H9 (cell line): ENCODE measurements around the gene GP1BB. TPM values are rescaled to one million over a fixed set of nuclear protein-coding genes. Genes with fewer than 3 reads are reported as not detected.

Experiments
- DNase-seq: peaks from one replicate; pipeline ENCODE4 v3.0.0-alpha.2; 2017
- H2AFZ ChIP-seq: one replicate; pipeline ENCODE4 v1.6.1; 2013; ENCODE audit warnings: mild to moderate bottlenecking, low read length, control low read depth, moderate library complexity
- H2AK5ac ChIP-seq: 2 replicates; pipeline ENCODE4 v1.6.1; 2013; ENCODE audit warnings: low read length, control low read depth, mixed read lengths; ENCODE audit not compliant: insufficient read length
- H2BK120ac ChIP-seq: one replicate; pipeline ENCODE4 v1.6.1; 2013; ENCODE audit warnings: low read depth, mild to moderate bottlenecking, low read length, control low read depth, inconsistent platforms; ENCODE audit not compliant: poor library complexity, severe bottlenecking
- H2BK12ac ChIP-seq: 2 replicates; pipeline ENCODE4 v1.6.1; 2013; ENCODE audit warnings: low read length, control low read depth, mixed read lengths, low read depth; ENCODE audit not compliant: insufficient read length
- H2BK15ac ChIP-seq: 2 replicates; pipeline ENCODE4 v1.6.1; 2013; ENCODE audit warnings: low read depth, low read length, control low read depth
- H2BK20ac ChIP-seq: one replicate; pipeline ENCODE4 v1.6.1; 2013; ENCODE audit warnings: low read depth, mild to moderate bottlenecking, low read length, control low read depth, inconsistent platforms; ENCODE audit not compliant: poor library complexity, severe bottlenecking
- H2BK5ac ChIP-seq: 2 replicates; pipeline ENCODE4 v1.6.1; 2013; ENCODE audit warnings: low read length, control low read depth, mixed read lengths; ENCODE audit not compliant: insufficient read length
- H3K14ac ChIP-seq: 2 replicates; pipeline ENCODE4 v1.6.1; 2013; ENCODE audit warnings: low read length, control low read depth; ENCODE audit not compliant: insufficient read depth
- H3K18ac ChIP-seq: 2 replicates; pipeline ENCODE4 v1.6.1; 2013; ENCODE audit warnings: low read depth, mild to moderate bottlenecking, mixed read lengths, low read length, control low read depth; ENCODE audit not compliant: insufficient read length
- H3K23ac ChIP-seq: 2 replicates; pipeline ENCODE4 v1.6.1; 2013; ENCODE audit warnings: low read length, control low read depth, mixed read lengths, low read depth; ENCODE audit not compliant: insufficient read length
- H3K23me2 ChIP-seq: 2 replicates; pipeline ENCODE4 v1.6.1; 2013; ENCODE audit warnings: low read depth, mild to moderate bottlenecking, mixed read lengths, low read length, control low read depth; ENCODE audit not compliant: insufficient read length, poor library complexity, severe bottlenecking
- H3K27ac ChIP-seq: 2 replicates; pipeline ENCODE4 v1.5.1; 2013; ENCODE audit warnings: low read length, control low read depth, mixed read lengths, low read depth; ENCODE audit not compliant: insufficient read length
- H3K27me3 ChIP-seq: 2 replicates; pipeline ENCODE4 v1.6.1; 2013; ENCODE audit warnings: low read length, control low read depth, inconsistent platforms; ENCODE audit not compliant: insufficient read depth
- H3K4ac ChIP-seq: 2 replicates; pipeline ENCODE4 v1.6.1; 2013; ENCODE audit warnings: low read depth, mild to moderate bottlenecking, control low read depth, inconsistent platforms, low read length, moderate library complexity
- H3K4me1 ChIP-seq: 2 replicates; pipeline ENCODE4 v1.6.1; 2013; ENCODE audit warnings: low read length, control low read depth, inconsistent platforms; ENCODE audit not compliant: insufficient read depth
- H3K4me2 ChIP-seq: 2 replicates; pipeline ENCODE4 v1.6.1; 2013; ENCODE audit warnings: low read length, control low read depth, mixed read lengths; ENCODE audit not compliant: insufficient read length, insufficient read depth
- H3K56ac ChIP-seq: 2 replicates; pipeline ENCODE4 v1.6.1; 2013; ENCODE audit warnings: low read depth, mild to moderate bottlenecking, mixed read lengths, low read length, control low read depth; ENCODE audit not compliant: insufficient read length
- H3K79me1 ChIP-seq: 2 replicates; pipeline ENCODE4 v1.6.1; 2013; ENCODE audit warnings: low read depth, mild to moderate bottlenecking, moderate library complexity, low read length, control low read depth, inconsistent platforms; ENCODE audit not compliant: insufficient read depth, poor library complexity, severe bottlenecking
- H3K79me2 ChIP-seq: 2 replicates; pipeline ENCODE4 v1.6.1; 2013; ENCODE audit warnings: low read length, control low read depth, inconsistent platforms; ENCODE audit not compliant: insufficient read depth
- H3K9ac ChIP-seq: 2 replicates; pipeline ENCODE4 v1.6.1; 2013; ENCODE audit warnings: low read length, control low read depth, mixed read lengths; ENCODE audit not compliant: insufficient read length; ENCODE audit errors: extremely low read depth
- H3K9me3 ChIP-seq: one replicate; pipeline ENCODE4 v1.6.1; 2013; ENCODE audit warnings: low read depth, low read length, inconsistent platforms; ENCODE audit not compliant: control insufficient read depth
- H3T11ph ChIP-seq: one replicate; pipeline ENCODE4 v1.6.1; 2013; ENCODE audit warnings: mild to moderate bottlenecking, low read length, control low read depth, inconsistent platforms
- H4K20me1 ChIP-seq: one replicate; pipeline ENCODE4 v1.6.1; 2013; ENCODE audit not compliant: control insufficient read depth, insufficient read length, insufficient read depth
- H4K5ac ChIP-seq: 2 replicates; pipeline ENCODE4 v1.6.1; 2013; ENCODE audit warnings: low read depth, mild to moderate bottlenecking, mixed read lengths, low read length, control low read depth; ENCODE audit not compliant: insufficient read length
- H4K8ac ChIP-seq: replicated peaks from 2 replicates; pipeline ENCODE4 v1.6.1; 2013; ENCODE audit warnings: low read length, control low read depth, mixed read lengths, low read depth; ENCODE audit not compliant: insufficient read length
- H4K91ac ChIP-seq: 2 replicates; pipeline ENCODE4 v1.6.1; 2013; ENCODE audit warnings: low read depth, mild to moderate bottlenecking, moderate library complexity, mixed read lengths, low read length, control low read depth; ENCODE audit not compliant: insufficient read length
- H3K27ac Mint-ChIP-seq, 3 experiments: 2 replicates in 2 of 3; 3 replicates in 1 of 3; pipeline ENCODE4 v1.8.0; 2020 to 2021; ENCODE audit warnings: mixed read lengths in 3 of 3, mild to moderate bottlenecking in 1 of 3, moderate library complexity in 1 of 3
- H3K27me3 Mint-ChIP-seq: 2 replicates; pipeline ENCODE4 v1.8.0; 2021; ENCODE audit warnings: low read depth, mild to moderate bottlenecking, moderate library complexity, mixed read lengths
- H3K36me3 Mint-ChIP-seq, 3 experiments: 2 replicates in 2 of 3; 3 replicates in 1 of 3; pipeline ENCODE4 v1.8.0; 2020 to 2021; ENCODE audit warnings: low read depth in 3 of 3, mixed read lengths in 3 of 3; ENCODE audit not compliant: insufficient read depth in 1 of 3
- H3K4me1 Mint-ChIP-seq, 2 experiments: 2 replicates each; pipeline ENCODE4 v1.8.0; 2020; ENCODE audit warnings: mixed read lengths in 2 of 2
- H3K4me3 Mint-ChIP-seq, 2 experiments: 2 replicates in 1 of 2; 3 replicates in 1 of 2; pipeline ENCODE4 v1.8.0; 2020 to 2021; ENCODE audit warnings: mild to moderate bottlenecking in 2 of 2, mixed read lengths in 2 of 2, moderate library complexity in 1 of 2
- H3K9me3 Mint-ChIP-seq, 2 experiments: 2 replicates in 1 of 2; 3 replicates in 1 of 2; pipeline ENCODE4 v1.8.0; 2020; ENCODE audit warnings: mild to moderate bottlenecking in 2 of 2, mixed read lengths in 2 of 2, moderate library complexity in 1 of 2
- WGBS: extraction: QIAGEN DNeasy Blood & Tissue Kit; methylation state at CpG from one replicate; pipeline ENCODE4 v1.1.7; 2013; ENCODE audit warnings: missing lambda C conversion rate, low lambda C conversion rate, mixed read lengths; ENCODE audit not compliant: insufficient read length; ENCODE audit errors: extremely low coverage; 5-methylcytosine and 5-hydroxymethylcytosine counted together
- total RNA-seq: library from RNA; stranded (reverse); gene quantifications from 2 replicates; pipeline ENCODE4 v1.2.1, GENCODE V29; 2021
- TF ChIP-seq, protein P1 (sequence below): fragments of 200-600 bp; sonication (generic); conservative IDR thresholded peaks from 3 replicates; pipeline ENCODE4 v1.8.0; 2021; ENCODE audit warnings: antibody characterized with exemption, mild to moderate bottlenecking

GP1BB gene
- total RNA-seq, 1 experiment from 2014 or later, result 3.4 TPM

DNA sequence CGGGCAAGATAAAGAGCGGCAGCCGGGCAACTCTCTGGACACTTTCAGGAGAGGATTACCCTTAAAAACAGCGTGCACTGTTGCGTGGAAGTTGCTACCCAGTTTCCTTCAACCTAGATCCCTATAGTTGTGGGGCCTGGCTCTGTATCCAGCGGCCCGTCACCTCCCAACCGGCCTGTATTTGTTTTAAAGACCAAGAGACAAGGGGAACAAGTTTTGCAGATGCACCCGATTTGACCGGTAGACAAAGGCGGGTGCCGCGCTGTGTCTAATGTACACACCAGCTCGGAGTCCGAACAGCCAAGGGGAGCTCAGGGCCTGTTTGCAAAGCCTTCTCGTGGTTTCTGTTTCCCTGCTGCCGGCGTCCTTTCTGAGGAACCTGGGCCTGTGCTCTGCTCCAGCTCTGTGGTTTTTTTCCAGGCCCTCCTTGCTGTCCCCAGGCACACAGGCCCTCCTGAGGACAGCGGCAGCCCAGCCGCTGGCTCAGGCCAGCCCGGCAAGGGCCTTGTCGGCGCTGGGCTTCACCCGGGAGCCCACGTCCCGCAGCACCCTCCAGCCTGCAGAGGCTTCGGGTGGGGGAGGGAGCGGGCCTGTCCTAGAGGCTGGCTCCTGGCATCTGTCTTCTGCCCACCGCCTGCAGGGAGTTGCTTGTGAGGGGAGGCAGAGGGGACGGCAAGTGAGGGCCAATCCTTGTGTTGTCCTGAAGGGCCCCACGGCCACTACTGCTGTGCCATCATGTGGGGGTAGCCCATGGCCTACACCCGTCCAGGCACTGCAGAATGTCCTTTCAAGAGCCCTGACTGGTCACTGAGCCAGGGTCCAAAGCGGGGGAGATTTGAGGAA, 38.6 kb downstream of the GP1BB start:
- Mint-ChIP-seq H3K4me3 (peak overlapping the region; percentile 35 to 71), H3K27ac (no peak overlapping the region), H3K27me3 (peaks cover 85% of the 10 kb centered on the region), H3K9me3 (peaks cover 8 to 13% of the 10 kb centered on the region in 2 experiments; a peak in 4 of 5 replicates), H3K36me3 (peaks cover 0 to 3% (median 0%) of the 10 kb centered on the region in 3 experiments; a peak in 2 of 7 replicates), H3K4me1 (peaks cover 20 to 47% of the 10 kb centered on the region in 2 experiments)
- Histone ChIP-seq H3K18ac (no peak overlapping the region), H4K20me1 (peaks cover 3% of the 10 kb centered on the region), H3K9me3 (no peaks in the 10 kb centered on the region), H2BK5ac (no peak overlapping the region), H3K4ac (no peak overlapping the region), H3K79me1 (no peaks in the 10 kb centered on the region), H3K56ac (no peak overlapping the region), H3K23ac (no peak overlapping the region), H4K5ac (no peak overlapping the region), H2BK20ac (no peak overlapping the region), H3K4me2 (peak overlapping the region; percentile 35), H3T11ph (no peak overlapping the region), H4K8ac (no peak overlapping the region), H3K79me2 (no peaks in the 10 kb centered on the region), H2BK15ac (no peak overlapping the region; the same call in 1 of the 2 replicates), H3K4me1 (no peaks in the 10 kb centered on the region; the same call in 1 of the 2 replicates), H4K91ac (no peak overlapping the region), H3K9ac (no peak overlapping the region), H2AK5ac (no peak overlapping the region), H3K27ac (no peak overlapping the region), H3K27me3 (peaks cover 79% of the 10 kb centered on the region), H2BK120ac (no peak overlapping the region), H2AFZ (no peak overlapping the region), H2BK12ac (no peak overlapping the region), H3K23me2 (no peaks in the 10 kb centered on the region), H3K14ac (no peak overlapping the region; the same call in 1 of the 2 replicates)
- no CpG with 5 or more reads among the region's 33 CpGs for WGBS
- DNase-seq, result no peak
- TF ChIP-seq, protein P1, sequence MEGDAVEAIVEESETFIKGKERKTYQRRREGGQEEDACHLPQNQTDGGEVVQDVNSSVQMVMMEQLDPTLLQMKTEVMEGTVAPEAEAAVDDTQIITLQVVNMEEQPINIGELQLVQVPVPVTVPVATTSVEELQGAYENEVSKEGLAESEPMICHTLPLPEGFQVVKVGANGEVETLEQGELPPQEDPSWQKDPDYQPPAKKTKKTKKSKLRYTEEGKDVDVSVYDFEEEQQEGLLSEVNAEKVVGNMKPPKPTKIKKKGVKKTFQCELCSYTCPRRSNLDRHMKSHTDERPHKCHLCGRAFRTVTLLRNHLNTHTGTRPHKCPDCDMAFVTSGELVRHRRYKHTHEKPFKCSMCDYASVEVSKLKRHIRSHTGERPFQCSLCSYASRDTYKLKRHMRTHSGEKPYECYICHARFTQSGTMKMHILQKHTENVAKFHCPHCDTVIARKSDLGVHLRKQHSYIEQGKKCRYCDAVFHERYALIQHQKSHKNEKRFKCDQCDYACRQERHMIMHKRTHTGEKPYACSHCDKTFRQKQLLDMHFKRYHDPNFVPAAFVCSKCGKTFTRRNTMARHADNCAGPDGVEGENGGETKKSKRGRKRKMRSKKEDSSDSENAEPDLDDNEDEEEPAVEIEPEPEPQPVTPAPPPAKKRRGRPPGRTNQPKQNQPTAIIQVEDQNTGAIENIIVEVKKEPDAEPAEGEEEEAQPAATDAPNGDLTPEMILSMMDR, result no peak
